Choroid plexus epithelial cell (primary cell): ENCODE measurements around the gene CAMKMT.

Experiments used
- DNase-seq: peaks from one replicate; pipeline ENCODE4 v3.0.0-alpha.2; 2010; ENCODE audit warnings: low read depth
- H3K4me3 ChIP-seq: 2 replicates; pipeline ENCODE4 v1.5.1; 2011; ENCODE audit warnings: low read depth, mild to moderate bottlenecking, control low read depth, low read length, moderate library complexity
- CTCF ChIP-seq: conservative IDR thresholded peaks from 2 replicates; pipeline ENCODE4 v1.5.1; 2011; ENCODE audit warnings: low read depth, mild to moderate bottlenecking, control low read depth, inconsistent platforms, low read length, moderate library complexity

CAMKMT gene

GRCh38 chr2:44780406-44780805, 418.7 kb downstream of the CAMKMT start:
- DNase-seq: no peak
- H3K4me3 ChIP-seq: no peak overlapping the region
- TF ChIP-seq CTCF: no peak

GRCh38 chr2:44785433-44785832, 423.7 kb downstream of the CAMKMT start:
- no peak for DNase-seq
- TF ChIP-seq CTCF: no peak
- no peak overlapping the region for H3K4me3 ChIP-seq

- no peak for TF ChIP-seq CTCF
- no peak for DNase-seq
- no peak overlapping the region for H3K4me3 ChIP-seq
Observed at GRCh38 chr2:44786045-44786816, 424.5 kb downstream of the CAMKMT start.

- DNase-seq: no peak
- TF ChIP-seq CTCF: no peak
- H3K4me3 ChIP-seq: no peak overlapping the region
Observed at GRCh38 chr2:44786817-44787214, 425.1 kb downstream of the CAMKMT start.

GRCh38 chr2:44787663-44788062, 425.9 kb downstream of the CAMKMT start:
- no peak overlapping the region for H3K4me3 ChIP-seq
- no peak for DNase-seq
- no peak for TF ChIP-seq CTCF

- DNase-seq: no peak
- H3K4me3 ChIP-seq: no peak overlapping the region
- TF ChIP-seq CTCF: no peak
Observed at GRCh38 chr2:44789446-44789845, 427.7 kb downstream of the CAMKMT start.
